ENCODE results near the gene ABCC1.
"Not testable (repeated sequence)": the region's sequence is repeated elsewhere in the genome, so short reads cannot be mapped to it uniquely, and the experiment has no call there.

The ABCC1 gene

GRCh38 chr16:16161840-16162239 lies 212.4 kb downstream of the ABCC1 start:
- not testable (repeated sequence) for H3K4me1 ChIP-seq (ENCODE audit: control insufficient read depth, low read depth, low read length); H3K4me3 ChIP-seq (ENCODE audit: low read length); H3K27me3 ChIP-seq (ENCODE audit: control insufficient read depth, insufficient read depth, low read length); H3K9ac ChIP-seq (ENCODE audit: low read length); H3K27ac ChIP-seq (ENCODE audit: low read length); H3K36me3 ChIP-seq (ENCODE audit: control insufficient read depth, low read depth, low read length)
- H3K9me3 ChIP-seq (ENCODE audit: control insufficient read depth, low read depth, low read length) = peaks cover 12% of the 10 kb centered on the region

- no peak overlapping the region for H3K27ac ChIP-seq (ENCODE audit: low read length)
- peaks cover 12% of the 10 kb centered on the region for H3K9me3 ChIP-seq (ENCODE audit: control insufficient read depth, low read depth, low read length)
- no peaks in the 10 kb centered on the region for H3K27me3 ChIP-seq (ENCODE audit: control insufficient read depth, insufficient read depth, low read length)
- H3K4me3 ChIP-seq (ENCODE audit: low read length) = no peak overlapping the region
- H3K4me1 ChIP-seq (ENCODE audit: control insufficient read depth, low read depth, low read length) = no peaks in the 10 kb centered on the region
- no peaks in the 10 kb centered on the region for H3K36me3 ChIP-seq (ENCODE audit: control insufficient read depth, low read depth, low read length)
- no peak overlapping the region for H3K9ac ChIP-seq (ENCODE audit: low read length)
Observed at GRCh38 chr16:16162591-16162990, 213.2 kb downstream of the ABCC1 start.

- no peak overlapping the region for H3K9ac ChIP-seq (ENCODE audit: low read length)
- no peaks in the 10 kb centered on the region for H3K4me1 ChIP-seq (ENCODE audit: control insufficient read depth, low read depth, low read length)
- H3K4me3 ChIP-seq (ENCODE audit: low read length) = no peak overlapping the region
- no peaks in the 10 kb centered on the region for H3K27me3 ChIP-seq (ENCODE audit: control insufficient read depth, insufficient read depth, low read length)
- H3K27ac ChIP-seq (ENCODE audit: low read length) = no peak overlapping the region
- no peaks in the 10 kb centered on the region for H3K36me3 ChIP-seq (ENCODE audit: control insufficient read depth, low read depth, low read length)
- peaks cover 12% of the 10 kb centered on the region for H3K9me3 ChIP-seq (ENCODE audit: control insufficient read depth, low read depth, low read length)
Observed at GRCh38 chr16:16163109-16163508, 213.7 kb downstream of the ABCC1 start.

GRCh38 chr16:16163571-16163970 lies 214.2 kb downstream of the ABCC1 start:
- Histone ChIP-seq H3K4me1 (ENCODE audit: control insufficient read depth, low read depth, low read length) (no peaks in the 10 kb centered on the region), H3K36me3 (ENCODE audit: control insufficient read depth, low read depth, low read length) (no peaks in the 10 kb centered on the region), H3K27ac (ENCODE audit: low read length) (no peak overlapping the region), H3K9ac (ENCODE audit: low read length) (no peak overlapping the region), H3K27me3 (ENCODE audit: control insufficient read depth, insufficient read depth, low read length) (no peaks in the 10 kb centered on the region), H3K4me3 (ENCODE audit: low read length) (no peak overlapping the region), H3K9me3 (ENCODE audit: control insufficient read depth, low read depth, low read length) (peaks cover 8% of the 10 kb centered on the region)

DNA sequence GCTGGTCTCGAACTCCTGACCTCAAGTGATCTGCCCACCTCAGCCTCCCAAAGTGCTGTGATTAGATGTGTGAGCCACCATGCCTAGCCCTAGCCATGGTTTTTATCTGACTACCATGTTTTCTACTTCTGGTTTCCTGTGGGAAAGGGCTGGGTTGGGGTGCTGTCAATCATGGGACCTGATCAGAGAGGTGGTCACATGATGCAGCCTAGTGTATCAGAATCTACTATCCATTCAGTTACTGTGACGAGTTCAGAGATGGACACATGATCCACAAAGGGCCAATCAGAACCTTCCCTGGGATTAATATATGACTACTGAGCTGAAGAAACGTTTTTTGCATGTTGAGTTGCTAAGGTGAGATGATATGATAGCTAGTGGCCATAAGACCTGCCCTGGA lies 214.8 kb downstream of the ABCC1 start:
- no peaks in the 10 kb centered on the region for H3K36me3 ChIP-seq (ENCODE audit: control insufficient read depth, low read depth, low read length)
- no peaks in the 10 kb centered on the region for H3K27me3 ChIP-seq (ENCODE audit: control insufficient read depth, insufficient read depth, low read length)
- no peak overlapping the region for H3K27ac ChIP-seq (ENCODE audit: low read length)
- no peak overlapping the region for H3K9ac ChIP-seq (ENCODE audit: low read length)
- no peak overlapping the region for H3K4me3 ChIP-seq (ENCODE audit: low read length)
- H3K9me3 ChIP-seq (ENCODE audit: control insufficient read depth, low read depth, low read length) = peaks cover 3% of the 10 kb centered on the region
- no peaks in the 10 kb centered on the region for H3K4me1 ChIP-seq (ENCODE audit: control insufficient read depth, low read depth, low read length)

- no peaks in the 10 kb centered on the region for H3K36me3 ChIP-seq (ENCODE audit: control insufficient read depth, low read depth, low read length)
- H3K9ac ChIP-seq (ENCODE audit: low read length) = no peak overlapping the region
- H3K27ac ChIP-seq (ENCODE audit: low read length) = no peak overlapping the region
- no peaks in the 10 kb centered on the region for H3K9me3 ChIP-seq (ENCODE audit: control insufficient read depth, low read depth, low read length)
- H3K27me3 ChIP-seq (ENCODE audit: control insufficient read depth, insufficient read depth, low read length) = no peaks in the 10 kb centered on the region
- H3K4me1 ChIP-seq (ENCODE audit: control insufficient read depth, low read depth, low read length) = no peaks in the 10 kb centered on the region
- no peak overlapping the region for H3K4me3 ChIP-seq (ENCODE audit: low read length)
Observed at GRCh38 chr16:16166085-16166484, 216.7 kb downstream of the ABCC1 start.

- Histone ChIP-seq H3K4me1 (ENCODE audit: control insufficient read depth, low read depth, low read length) (no peaks in the 10 kb centered on the region), H3K9ac (ENCODE audit: low read length) (no peak overlapping the region), H3K36me3 (ENCODE audit: control insufficient read depth, low read depth, low read length) (no peaks in the 10 kb centered on the region), H3K4me3 (ENCODE audit: low read length) (no peak overlapping the region), H3K9me3 (ENCODE audit: control insufficient read depth, low read depth, low read length) (no peaks in the 10 kb centered on the region), H3K27me3 (ENCODE audit: control insufficient read depth, insufficient read depth, low read length) (no peaks in the 10 kb centered on the region), H3K27ac (ENCODE audit: low read length) (no peak overlapping the region)
Observed at GRCh38 chr16:16166949-16167348, 217.5 kb downstream of the ABCC1 start.

DNA sequence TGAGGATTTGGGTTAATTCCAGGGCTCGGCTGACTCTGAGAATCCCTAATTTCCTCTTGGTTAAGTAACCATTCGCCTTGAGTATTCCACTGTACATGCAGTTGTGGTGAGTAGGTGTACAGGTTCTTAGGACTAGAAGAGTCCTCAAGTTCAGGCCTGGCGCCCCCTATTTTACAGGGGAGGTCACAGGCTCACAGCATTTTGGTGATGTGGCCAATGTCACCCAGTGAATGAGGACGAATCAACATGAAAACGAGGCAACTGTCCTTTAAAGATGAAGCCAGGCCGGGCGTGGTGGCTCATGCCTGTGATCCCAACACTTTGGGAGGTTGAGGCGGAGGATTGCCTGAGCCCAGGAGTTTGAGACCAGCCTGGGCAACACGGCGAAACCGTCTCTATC lies 218.5 kb downstream of the ABCC1 start:
- Histone ChIP-seq H3K9me3 (ENCODE audit: control insufficient read depth, low read depth, low read length) (no peaks in the 10 kb centered on the region), H3K4me1 (ENCODE audit: control insufficient read depth, low read depth, low read length) (no peaks in the 10 kb centered on the region), H3K36me3 (ENCODE audit: control insufficient read depth, low read depth, low read length) (no peaks in the 10 kb centered on the region), H3K27me3 (ENCODE audit: control insufficient read depth, insufficient read depth, low read length) (no peaks in the 10 kb centered on the region), H3K4me3 (ENCODE audit: low read length) (no peak overlapping the region), H3K27ac (ENCODE audit: low read length) (no peak overlapping the region), H3K9ac (ENCODE audit: low read length) (no peak overlapping the region)

DNA sequence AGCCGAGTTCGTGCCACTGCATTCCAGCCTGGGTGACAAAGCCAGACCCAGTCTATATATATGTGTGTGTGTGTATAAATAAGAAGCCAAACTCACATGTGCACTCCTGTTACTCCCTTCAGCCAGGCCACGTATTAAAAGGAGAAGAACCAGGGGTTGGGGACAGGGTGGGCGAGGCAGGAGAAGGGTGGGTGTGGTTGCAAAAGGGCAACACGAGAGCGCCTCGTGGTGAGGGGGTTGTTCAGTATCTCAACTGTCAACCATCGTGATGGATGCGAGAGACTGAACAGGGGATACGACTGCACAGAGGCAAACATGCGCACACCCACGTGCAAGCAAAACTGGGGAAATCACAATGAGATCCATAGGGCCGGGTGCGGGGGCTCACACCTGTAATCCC lies 219.0 kb downstream of the ABCC1 start:
- Histone ChIP-seq H3K9ac (ENCODE audit: low read length) (no peak overlapping the region), H3K27me3 (ENCODE audit: control insufficient read depth, insufficient read depth, low read length) (no peaks in the 10 kb centered on the region), H3K4me1 (ENCODE audit: control insufficient read depth, low read depth, low read length) (no peaks in the 10 kb centered on the region), H3K36me3 (ENCODE audit: control insufficient read depth, low read depth, low read length) (no peaks in the 10 kb centered on the region), H3K9me3 (ENCODE audit: control insufficient read depth, low read depth, low read length) (no peaks in the 10 kb centered on the region), H3K27ac (ENCODE audit: low read length) (no peak overlapping the region), H3K4me3 (ENCODE audit: low read length) (no peak overlapping the region)

GRCh38 chr16:16169615-16170014 lies 220.2 kb downstream of the ABCC1 start:
- H3K9ac ChIP-seq (ENCODE audit: low read length) = no peak overlapping the region
- no peak overlapping the region for H3K4me3 ChIP-seq (ENCODE audit: low read length)
- H3K4me1 ChIP-seq (ENCODE audit: control insufficient read depth, low read depth, low read length) = no peaks in the 10 kb centered on the region
- no peaks in the 10 kb centered on the region for H3K9me3 ChIP-seq (ENCODE audit: control insufficient read depth, low read depth, low read length)
- H3K36me3 ChIP-seq (ENCODE audit: control insufficient read depth, low read depth, low read length) = no peaks in the 10 kb centered on the region
- no peaks in the 10 kb centered on the region for H3K27me3 ChIP-seq (ENCODE audit: control insufficient read depth, insufficient read depth, low read length)
- H3K27ac ChIP-seq (ENCODE audit: low read length) = no peak overlapping the region

DNA sequence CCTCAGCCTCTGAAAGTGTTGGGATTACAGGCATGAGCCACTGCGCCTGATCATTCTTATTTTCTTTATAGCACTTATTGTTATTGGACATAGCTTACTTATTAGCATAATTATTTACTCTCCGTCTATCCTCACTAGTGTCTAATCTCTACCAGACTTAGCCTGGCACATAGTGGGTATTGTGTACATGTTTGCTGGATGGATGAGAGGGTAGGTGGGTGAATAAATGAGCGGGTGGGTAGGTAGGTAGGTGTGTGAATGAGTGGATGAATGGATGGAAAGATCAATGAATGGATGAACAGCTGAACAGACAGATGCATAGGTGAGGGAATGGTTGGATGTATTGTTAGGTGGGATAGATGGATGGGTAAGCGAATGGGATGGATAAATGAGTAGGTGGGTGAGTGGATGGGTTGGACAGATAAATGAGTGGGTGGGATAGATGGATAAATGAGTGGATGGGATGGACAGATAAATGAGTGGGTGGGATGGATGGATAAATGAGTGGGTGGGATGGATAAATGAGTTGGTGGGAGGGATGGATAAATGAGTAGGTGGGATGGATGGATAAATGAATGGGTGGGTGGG lies 222.0 kb downstream of the ABCC1 start:
- Histone ChIP-seq H3K9ac (ENCODE audit: low read length) (no peak overlapping the region), H3K4me3 (ENCODE audit: low read length) (no peak overlapping the region), H3K9me3 (ENCODE audit: control insufficient read depth, low read depth, low read length) (no peaks in the 10 kb centered on the region), H3K36me3 (ENCODE audit: control insufficient read depth, low read depth, low read length) (no peaks in the 10 kb centered on the region), H3K27ac (ENCODE audit: low read length) (no peak overlapping the region), H3K4me1 (ENCODE audit: control insufficient read depth, low read depth, low read length) (no peaks in the 10 kb centered on the region), H3K27me3 (ENCODE audit: control insufficient read depth, insufficient read depth, low read length) (no peaks in the 10 kb centered on the region)

DNA sequence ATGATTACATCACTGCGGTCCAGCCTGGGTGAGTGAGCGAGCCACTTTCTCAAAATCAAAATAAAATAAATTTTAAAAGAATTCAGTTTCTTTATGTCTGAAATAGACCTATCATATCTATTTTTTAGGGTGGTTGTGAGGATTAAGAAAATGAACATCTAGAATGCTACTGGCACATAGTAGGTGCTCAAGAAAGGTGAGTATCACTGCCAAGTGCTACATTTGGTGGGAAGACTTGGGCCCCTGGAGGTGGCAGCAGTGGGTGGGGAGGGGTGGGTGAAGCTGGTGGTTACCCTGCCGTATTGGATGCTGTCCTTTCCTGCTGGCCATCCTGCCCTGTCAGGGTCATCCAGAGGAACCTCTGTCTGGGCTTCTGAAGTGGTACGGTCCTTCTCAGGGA lies 223.6 kb downstream of the ABCC1 start:
- no peaks in the 10 kb centered on the region for H3K36me3 ChIP-seq (ENCODE audit: control insufficient read depth, low read depth, low read length)
- no peaks in the 10 kb centered on the region for H3K9me3 ChIP-seq (ENCODE audit: control insufficient read depth, low read depth, low read length)
- H3K4me3 ChIP-seq (ENCODE audit: low read length) = no peak overlapping the region
- H3K27me3 ChIP-seq (ENCODE audit: control insufficient read depth, insufficient read depth, low read length) = no peaks in the 10 kb centered on the region
- no peaks in the 10 kb centered on the region for H3K4me1 ChIP-seq (ENCODE audit: control insufficient read depth, low read depth, low read length)
- H3K27ac ChIP-seq (ENCODE audit: low read length) = no peak overlapping the region
- H3K9ac ChIP-seq (ENCODE audit: low read length) = no peak overlapping the region
